IMR-90 (cell line): ENCODE results near the gene ZNF425. TPM values are rescaled to one million over a fixed set of nuclear protein-coding genes. Genes with fewer than 3 reads are reported as not detected.

Experiments
- ATAC-seq: fragments of 200-7000 bp; cut with Tn5 transposase; 2 replicates; pipeline ENCODE4 v1.9.1; 2020; ENCODE audit warnings: low read depth, mild to moderate bottlenecking, moderate library complexity
- BruUV-seq: library from RNA; stranded (reverse); fragments of 400-500 nt; replicated peaks from 2 replicates; lab custom pipeline; 2021; lab: Mats Ljungman, UMichigan
- CTCF ChIA-PET: fragments of 300-600 bp; formaldehyde crosslinking; extraction: SDS; loops from one replicate; lab custom pipeline; 2021; ENCODE audit warnings: antibody characterized with exemption; lab: Yijun Ruan, JAX
- POLR2A ChIA-PET: fragments of 300-600 bp; sonication (Branson Sonifier 250); formaldehyde crosslinking; loops from one replicate; lab custom pipeline; 2022; ENCODE audit warnings: antibody characterized with exemption; ENCODE audit not compliant: unreplicated experiment; lab: Charles Lee
- DNase-seq: peaks from one replicate; pipeline ENCODE4 v3.0.0; 2013
- H2AFZ ChIP-seq: replicated peaks from 2 replicates; pipeline ENCODE3; 2013; ENCODE audit warnings: low read length, mild to moderate bottlenecking; ENCODE audit not compliant: poor library complexity
- H2AK5ac ChIP-seq: 2 replicates; pipeline ENCODE4 v1.6.1; 2013; ENCODE audit warnings: low read depth, low read length, inconsistent platforms
- H2AK9ac ChIP-seq: replicated peaks from 2 replicates; pipeline ENCODE3; 2013; ENCODE audit warnings: mild to moderate bottlenecking, low read depth, low read length, moderate library complexity; ENCODE audit not compliant: poor library complexity
- H2BK120ac ChIP-seq: 2 replicates; pipeline ENCODE4 v1.6.1; 2013; ENCODE audit warnings: low read depth, low read length, inconsistent platforms
- H2BK15ac ChIP-seq: 3 replicates; pipeline ENCODE4 v1.6.1; 2013; ENCODE audit warnings: low read depth, low read length, inconsistent platforms
- H2BK20ac ChIP-seq: 2 replicates; pipeline ENCODE4 v1.6.1; 2013; ENCODE audit warnings: low read depth, mild to moderate bottlenecking, inconsistent platforms, low read length, moderate library complexity
- H2BK5ac ChIP-seq: 2 replicates; pipeline ENCODE4 v1.6.1; 2013; ENCODE audit warnings: mild to moderate bottlenecking, low read depth, low read length, inconsistent platforms; ENCODE audit not compliant: poor library complexity, severe bottlenecking
- H3K14ac ChIP-seq: replicated peaks from 2 replicates; pipeline ENCODE4 v1.6.1; 2013; ENCODE audit warnings: low read depth, low read length, inconsistent platforms
- H3K18ac ChIP-seq: 2 replicates; pipeline ENCODE4 v1.6.1; 2013; ENCODE audit warnings: low read depth, low read length, control low read depth
- H3K23ac ChIP-seq: 2 replicates; pipeline ENCODE4 v1.6.1; 2013; ENCODE audit warnings: low read depth, low read length, inconsistent platforms
- H3K27ac ChIP-seq: 2 replicates; pipeline ENCODE4 v1.5.1; 2013; ENCODE audit warnings: mild to moderate bottlenecking, control low read depth, low read length; ENCODE audit not compliant: insufficient read depth
- H3K27me3 ChIP-seq: 2 replicates; pipeline ENCODE4 v1.6.1; 2013; ENCODE audit warnings: low read length; ENCODE audit not compliant: control insufficient read depth, insufficient read depth
- H3K36me3 ChIP-seq: 2 replicates; pipeline ENCODE4 v1.6.1; 2013; ENCODE audit warnings: low read length, mixed read lengths; ENCODE audit not compliant: control insufficient read depth, insufficient read depth
- H3K4ac ChIP-seq: 2 replicates; pipeline ENCODE4 v1.6.1; 2013; ENCODE audit warnings: low read depth, low read length, inconsistent platforms
- H3K4me1 ChIP-seq: 2 replicates; pipeline ENCODE4 v1.6.1; 2013; ENCODE audit warnings: low read length, mixed read lengths; ENCODE audit not compliant: control insufficient read depth, insufficient read depth
- H3K4me2 ChIP-seq: 2 replicates; pipeline ENCODE4 v1.6.1; 2013; ENCODE audit warnings: low read depth, mild to moderate bottlenecking, control low read depth, low read length, moderate library complexity
- H3K4me3 ChIP-seq: 2 replicates; pipeline ENCODE4 v1.5.1; 2013; ENCODE audit warnings: low read depth, mild to moderate bottlenecking, control low read depth, low read length, moderate library complexity; ENCODE audit not compliant: insufficient read depth
- H3K56ac ChIP-seq: 2 replicates; pipeline ENCODE4 v1.6.1; 2013; ENCODE audit warnings: low read length, inconsistent platforms; ENCODE audit not compliant: insufficient read depth; ENCODE audit errors: extremely low read depth
- H3K79me1 ChIP-seq, 2 experiments: 2 replicates each; pipeline ENCODE4 v1.6.1; 2013; ENCODE audit warnings: low read length in 2 of 2, inconsistent platforms in 1 of 2, low read depth in 1 of 2
- H3K9ac ChIP-seq: 2 replicates; pipeline ENCODE4 v1.6.1; 2013; ENCODE audit warnings: low read depth, low read length, control low read depth
- H3K9me1 ChIP-seq: 2 replicates; pipeline ENCODE4 v1.6.1; 2013; ENCODE audit warnings: low read length, inconsistent platforms; ENCODE audit not compliant: insufficient read depth
- H3K9me3 ChIP-seq: 2 replicates; pipeline ENCODE4 v1.6.1; 2013; ENCODE audit warnings: low read length; ENCODE audit not compliant: control insufficient read depth, insufficient read depth
- H4K20me1 ChIP-seq: 2 replicates; pipeline ENCODE4 v1.6.1; 2013; ENCODE audit warnings: low read length, inconsistent platforms; ENCODE audit not compliant: insufficient read depth
- H4K5ac ChIP-seq: 2 replicates; pipeline ENCODE4 v1.6.1; 2013; ENCODE audit warnings: mild to moderate bottlenecking, low read depth, low read length, control low read depth
- H4K8ac ChIP-seq, 2 experiments: 2 replicates each; pipeline ENCODE4 v1.6.1; 2013; ENCODE audit warnings: low read depth in 2 of 2, low read length in 2 of 2, control low read depth in 1 of 2, inconsistent platforms in 1 of 2
- H4K91ac ChIP-seq: 2 replicates; pipeline ENCODE4 v1.6.1; 2013; ENCODE audit warnings: low read depth, low read length, inconsistent platforms; ENCODE audit not compliant: insufficient read depth
- CHD1 ChIP-seq: IDR thresholded peaks from 2 replicates; pipeline ENCODE4 v1.6.1; 2012; ENCODE audit warnings: low read depth, low read length, improper control_type of control experiment
- FOS ChIP-seq: fragments of 150-350 bp; IDR thresholded peaks from 2 replicates; pipeline ENCODE4 v1.6.1; 2016; ENCODE audit warnings: low read depth, low read length
- MAZ ChIP-seq: IDR thresholded peaks from 2 replicates; pipeline ENCODE4 v1.6.1; 2012; ENCODE audit warnings: low read depth, mild to moderate bottlenecking, low read length, improper control_type of control experiment, moderate library complexity, borderline replicate concordance
- MXI1 ChIP-seq: IDR thresholded peaks from 2 replicates; pipeline ENCODE4 v1.6.1; 2012; ENCODE audit warnings: low read depth, mild to moderate bottlenecking, low read length, moderate library complexity, borderline replicate concordance
- NFE2L2 ChIP-seq: fragments of 150-350 bp; IDR thresholded peaks from 2 replicates; pipeline ENCODE4 v1.6.1; 2016; ENCODE audit warnings: low read depth, mild to moderate bottlenecking, low read length
- POLR2A ChIP-seq: IDR thresholded peaks from 2 replicates; pipeline ENCODE4 v1.6.1; 2012; ENCODE audit warnings: mild to moderate bottlenecking, low read depth, low read length
- RAD21 ChIP-seq: IDR thresholded peaks from 2 replicates; pipeline ENCODE4 v1.6.1; 2012; ENCODE audit warnings: low read length, improper control_type of control experiment
- RCOR1 ChIP-seq: IDR thresholded peaks from 2 replicates; pipeline ENCODE4 v1.6.1; 2012; ENCODE audit warnings: mild to moderate bottlenecking, low read length, improper control_type of control experiment; ENCODE audit not compliant: insufficient replicate concordance
- RFX5 ChIP-seq: IDR thresholded peaks from 2 replicates; pipeline ENCODE4 v1.8.0; 2012; ENCODE audit warnings: low read depth, mild to moderate bottlenecking, low read length, moderate library complexity
- SMC3 ChIP-seq: fragments of 150-350 bp; IDR thresholded peaks from 2 replicates; pipeline ENCODE4 v1.6.1; 2016; ENCODE audit warnings: low read depth, mild to moderate bottlenecking, antibody characterized with exemption, low read length, moderate library complexity
- WGBS, 2 experiments: methylation state at CpG; one replicate each; pipeline versions ENCODE4 v1.1.5 to v1.1.7; 2013; ENCODE audit warnings: missing lambda C conversion rate in 2 of 2; ENCODE audit not compliant: insufficient read length in 1 of 2; ENCODE audit errors: extremely low coverage in 2 of 2; 5-methylcytosine and 5-hydroxymethylcytosine counted together
- dilution Hi-C: fragments of 300-500 bp; cut with HindIII; formaldehyde crosslinking; loops from one replicate; pipeline ENCODE4 v1.14.3; 2018; ENCODE audit warnings: low sequenced_read_pairs; ENCODE audit not compliant: unreplicated experiment
- in situ Hi-C: fragments of 300-500 bp; cut with MboI; formaldehyde crosslinking; loops from 3 replicates; pipeline ENCODE4 v1.14.3; 2019; ENCODE audit warnings: low sequenced_read_pairs, inconsistent platforms, mixed read lengths
- intact Hi-C: fragments of 100-400 bp; cut with micrococcal nuclease; formaldehyde crosslinking; loops from 2 replicates; pipeline ENCODE4 v1.10.0; 2022
- polyA plus RNA-seq, 3 experiments: library from polyadenylated mRNA; depleted of rRNA; stranded (reverse); fragments of >200 nt; gene quantifications; 2 replicates each; pipeline ENCODE4 v1.2.3, GENCODE V29; 2012; ENCODE audit warnings: low replicate concordance in 1 of 3
- total RNA-seq: library from RNA; depleted of rRNA; stranded (reverse); fragments of >200 nt; gene quantifications from 2 replicates; pipeline ENCODE4 v1.2.3, GENCODE V29; 2012
- TF ChIP-seq, protein P1 (sequence below): fragments of 150-350 bp; IDR thresholded peaks from 2 replicates; pipeline ENCODE4 v1.6.1; 2017; ENCODE audit warnings: mild to moderate bottlenecking, antibody characterized with exemption, low read length, low read depth
- TF ChIP-seq, protein P2 (sequence below): conservative IDR thresholded peaks from 2 replicates; pipeline ENCODE4 v1.5.1; 2012; ENCODE audit warnings: mild to moderate bottlenecking, low read depth, low read length, improper control_type of control experiment

ZNF425 gene
- total and polyA plus RNA-seq, 2 of the 4 experiments (the other 2 are of a cell fraction) = 1.2 to 2.3 TPM

DNA sequence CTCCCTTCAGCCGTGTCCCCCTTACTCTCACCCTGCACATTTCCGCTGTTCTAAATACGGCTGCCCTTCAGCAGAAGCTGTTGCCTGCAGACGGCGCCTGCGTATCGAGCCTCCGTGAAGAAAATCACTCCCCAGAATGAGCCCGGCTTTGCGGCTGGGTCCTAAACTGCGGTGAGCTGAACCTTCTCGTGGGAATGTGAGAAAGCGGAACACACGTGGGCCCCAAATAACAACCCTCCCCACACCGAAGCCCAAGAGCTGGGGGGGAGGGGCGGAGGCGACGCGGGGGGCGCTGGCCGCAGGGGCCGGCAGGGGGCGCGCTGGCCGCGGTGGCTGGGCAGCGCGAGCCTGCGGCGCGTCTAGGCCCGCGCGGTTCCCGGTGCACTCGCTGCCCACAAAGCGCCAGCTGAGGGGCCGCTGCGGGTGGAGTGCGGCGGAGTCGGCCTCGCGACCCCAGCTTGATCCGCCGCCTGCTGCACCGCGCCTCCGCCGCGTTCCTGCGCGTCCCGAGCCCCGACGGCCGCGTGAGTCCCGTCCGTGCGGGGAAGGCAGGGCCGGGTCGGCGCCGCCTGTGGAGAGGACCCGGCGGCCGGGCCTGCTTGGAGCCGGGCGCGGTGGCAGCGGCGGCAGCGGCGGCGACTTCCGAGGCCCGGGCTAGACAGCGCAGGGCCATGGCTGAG lies 21.1 kb upstream of the ZNF425 start, which contains the start of gene ZNF398:
TSS of gene ZNF398 (plus strand) at position 382 of the 680 bp plus-strand sequence. CDS start at position 672, 290 bp downstream.
- ChIA-PET POLR2A (interaction anchor here (0.5 to 0.6 kb wide), 2 partner anchors 20 to 132 kb away, joined by 3 to 6 read pairs; no protein-coding TSS in a partner anchor), CTCF (interaction anchor here (0.5 to 1.9 kb wide), 9 partner anchors 11 to 390 kb away, joined by 3 to 5 read pairs (median 4); partner anchors contain the start of gene ZNF282)
- H2BK120ac ChIP-seq = peak within 1 kb of the TSS; percentile 89
- H3K4me2 ChIP-seq = peak within 1 kb of the TSS; percentile 83
- no TSS peak for BruUV-seq
- no peaks in the 10 kb centered on the region for H3K9me3 ChIP-seq
- H2BK20ac ChIP-seq = peak within 1 kb of the TSS; percentile 75; the same call in 1 of the 2 replicates
- H2AK5ac ChIP-seq = peak within 1 kb of the TSS; percentile 76; the same call in 1 of the 2 replicates
- in situ Hi-C loops (no loop called here), dilution Hi-C loops (no loop called here), intact Hi-C loops (loop anchor here (1.0 kb wide), 1 partner anchor 21 kb away; the partner anchor contains the start of gene ZNF425)
- peak within 1 kb of the TSS; percentile 87 for H3K23ac ChIP-seq
- H3K9ac ChIP-seq = peak within 1 kb of the TSS; percentile 92
- no peaks in the 10 kb centered on the region for H3K36me3 ChIP-seq
- peak within 1 kb of the TSS; percentile 89 for H3K14ac ChIP-seq
- peak within 1 kb of the TSS; percentile 97 for H3K27ac ChIP-seq
- DNase-seq = peak; percentile 77
- ATAC-seq = peak; percentile 91
- H2AFZ ChIP-seq = peak within 1 kb of the TSS; percentile 98
- peak within 1 kb of the TSS; percentile 86 for H4K91ac ChIP-seq
- peak within 1 kb of the TSS; percentile 62 for H4K5ac ChIP-seq
- H3K27me3 ChIP-seq = no peaks in the 10 kb centered on the region
- H4K20me1 ChIP-seq = peaks cover 15% of the 10 kb centered on the region
- peaks cover 12% of the 10 kb centered on the region for H3K9me1 ChIP-seq
- TF ChIP-seq SMC3 (no peak; the same call in 1 of the 2 replicates), RFX5 (no peak), NFE2L2 (no peak), RAD21 (no peak; the same call in 1 of the 2 replicates), MAZ (peak; percentile 83; the same call in 1 of the 2 replicates), FOS (no peak), RCOR1 (no peak), MXI1 (0 out of 2 replicates have a peak, but pooled peaks have one; percentile 54), CHD1 (no peak), POLR2A (peak; percentile 65)
- TF ChIP-seq, protein P1, sequence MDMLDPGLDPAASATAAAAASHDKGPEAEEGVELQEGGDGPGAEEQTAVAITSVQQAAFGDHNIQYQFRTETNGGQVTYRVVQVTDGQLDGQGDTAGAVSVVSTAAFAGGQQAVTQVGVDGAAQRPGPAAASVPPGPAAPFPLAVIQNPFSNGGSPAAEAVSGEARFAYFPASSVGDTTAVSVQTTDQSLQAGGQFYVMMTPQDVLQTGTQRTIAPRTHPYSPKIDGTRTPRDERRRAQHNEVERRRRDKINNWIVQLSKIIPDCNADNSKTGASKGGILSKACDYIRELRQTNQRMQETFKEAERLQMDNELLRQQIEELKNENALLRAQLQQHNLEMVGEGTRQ = no peak
- TF ChIP-seq, protein P2, sequence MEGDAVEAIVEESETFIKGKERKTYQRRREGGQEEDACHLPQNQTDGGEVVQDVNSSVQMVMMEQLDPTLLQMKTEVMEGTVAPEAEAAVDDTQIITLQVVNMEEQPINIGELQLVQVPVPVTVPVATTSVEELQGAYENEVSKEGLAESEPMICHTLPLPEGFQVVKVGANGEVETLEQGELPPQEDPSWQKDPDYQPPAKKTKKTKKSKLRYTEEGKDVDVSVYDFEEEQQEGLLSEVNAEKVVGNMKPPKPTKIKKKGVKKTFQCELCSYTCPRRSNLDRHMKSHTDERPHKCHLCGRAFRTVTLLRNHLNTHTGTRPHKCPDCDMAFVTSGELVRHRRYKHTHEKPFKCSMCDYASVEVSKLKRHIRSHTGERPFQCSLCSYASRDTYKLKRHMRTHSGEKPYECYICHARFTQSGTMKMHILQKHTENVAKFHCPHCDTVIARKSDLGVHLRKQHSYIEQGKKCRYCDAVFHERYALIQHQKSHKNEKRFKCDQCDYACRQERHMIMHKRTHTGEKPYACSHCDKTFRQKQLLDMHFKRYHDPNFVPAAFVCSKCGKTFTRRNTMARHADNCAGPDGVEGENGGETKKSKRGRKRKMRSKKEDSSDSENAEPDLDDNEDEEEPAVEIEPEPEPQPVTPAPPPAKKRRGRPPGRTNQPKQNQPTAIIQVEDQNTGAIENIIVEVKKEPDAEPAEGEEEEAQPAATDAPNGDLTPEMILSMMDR = peak; percentile 81
- H2BK15ac ChIP-seq = peak within 1 kb of the TSS; percentile 95; the same call in 1 of the 3 replicates
- H3K18ac ChIP-seq = peak within 1 kb of the TSS; percentile 36
- 0 out of 2 replicates have a peak, but pooled peaks cover 2% of the 10 kb centered on the region for H3K4me1 ChIP-seq
- peaks cover 5 to 31% of the 10 kb centered on the region in 2 experiments; a peak in 3 of 4 replicates for H3K79me1 ChIP-seq
- H3K4me3 ChIP-seq = peak within 1 kb of the TSS; percentile 67
- peak within 1 kb of the TSS; percentile 82 for H3K56ac ChIP-seq
- H4K8ac ChIP-seq = peak within 1 kb of the TSS; percentile 97 to 99
- peak within 1 kb of the TSS; percentile 92 for H2AK9ac ChIP-seq
- 0% methylated on average over 32 of the region's 79 CpGs; no CpG with 5 or more reads in 1 of the 2 experiments for WGBS, 2 experiments
- H2BK5ac ChIP-seq = peak within 1 kb of the TSS; percentile 92
- peak within 1 kb of the TSS; percentile 89 for H3K4ac ChIP-seq
